Measurements from ENCODE around the gene CREG1.

GRCh38 chr1:167496797-167497619 is 56.6 kb downstream of the CREG1 start:
- TF ChIP-seq EP300 (IDR thresholded peaks at IDR 0.05) (no peak), CTCF (IDR thresholded peaks at IDR 0.05) (no peak)

Measured in sigmoid colon (tissue), 4 donors.